ENCODE measurements around the gene BAAT. TPM values are rescaled to one million over a fixed set of nuclear protein-coding genes. Genes with fewer than 3 reads are reported as not detected.

The BAAT gene
- total and polyA plus RNA-seq, 9 of the 15 experiments (the other 6 are each of a cell fraction or from before 2014, with no cell fraction given) = 0.17 to 0.76 (median 0.32) TPM

DNA sequence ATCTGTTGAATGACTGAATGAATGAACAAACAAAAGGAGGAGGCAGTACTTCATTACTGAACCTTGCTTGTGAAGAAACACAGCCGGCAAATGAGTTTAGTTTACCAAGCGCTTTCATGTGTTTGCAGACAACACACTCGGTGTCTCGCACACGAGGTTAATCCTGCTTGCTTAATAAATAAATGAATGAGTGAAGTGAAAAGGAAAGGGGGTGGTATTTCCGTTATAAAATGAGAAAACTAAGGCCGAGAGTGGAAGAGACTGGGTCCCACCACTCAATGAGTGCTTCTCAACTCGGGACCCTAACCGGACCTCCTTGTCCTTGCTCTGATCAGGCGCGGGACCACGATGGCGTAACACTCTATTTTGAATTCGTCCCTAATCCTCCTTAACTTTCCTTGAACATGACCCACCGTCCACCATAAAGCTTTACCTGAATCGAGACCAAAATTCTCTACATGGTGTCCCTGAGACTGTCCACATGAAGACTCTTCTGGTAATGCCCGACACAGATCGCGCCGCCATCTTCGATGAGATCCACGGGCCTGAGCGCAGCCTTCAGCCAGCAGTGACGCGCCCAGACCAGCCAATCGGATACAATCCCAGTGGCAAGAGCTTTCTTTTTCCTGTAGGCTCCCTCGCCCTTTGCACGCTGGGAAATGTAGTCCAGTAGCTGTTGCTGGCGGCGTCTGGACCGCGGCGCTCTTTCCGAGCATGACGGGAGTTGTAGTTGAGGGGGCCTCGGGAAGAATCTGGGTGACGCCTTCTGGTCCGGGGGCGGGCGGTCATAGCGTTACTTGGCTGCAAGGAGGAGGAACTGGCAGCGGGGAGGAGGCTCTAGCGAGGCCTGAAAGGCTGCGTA is 13.5 kb upstream of the BAAT start, which contains the start of the genes MRPL50 and ZNF189 (continued):
- TF ChIP-seq, protein P1, sequence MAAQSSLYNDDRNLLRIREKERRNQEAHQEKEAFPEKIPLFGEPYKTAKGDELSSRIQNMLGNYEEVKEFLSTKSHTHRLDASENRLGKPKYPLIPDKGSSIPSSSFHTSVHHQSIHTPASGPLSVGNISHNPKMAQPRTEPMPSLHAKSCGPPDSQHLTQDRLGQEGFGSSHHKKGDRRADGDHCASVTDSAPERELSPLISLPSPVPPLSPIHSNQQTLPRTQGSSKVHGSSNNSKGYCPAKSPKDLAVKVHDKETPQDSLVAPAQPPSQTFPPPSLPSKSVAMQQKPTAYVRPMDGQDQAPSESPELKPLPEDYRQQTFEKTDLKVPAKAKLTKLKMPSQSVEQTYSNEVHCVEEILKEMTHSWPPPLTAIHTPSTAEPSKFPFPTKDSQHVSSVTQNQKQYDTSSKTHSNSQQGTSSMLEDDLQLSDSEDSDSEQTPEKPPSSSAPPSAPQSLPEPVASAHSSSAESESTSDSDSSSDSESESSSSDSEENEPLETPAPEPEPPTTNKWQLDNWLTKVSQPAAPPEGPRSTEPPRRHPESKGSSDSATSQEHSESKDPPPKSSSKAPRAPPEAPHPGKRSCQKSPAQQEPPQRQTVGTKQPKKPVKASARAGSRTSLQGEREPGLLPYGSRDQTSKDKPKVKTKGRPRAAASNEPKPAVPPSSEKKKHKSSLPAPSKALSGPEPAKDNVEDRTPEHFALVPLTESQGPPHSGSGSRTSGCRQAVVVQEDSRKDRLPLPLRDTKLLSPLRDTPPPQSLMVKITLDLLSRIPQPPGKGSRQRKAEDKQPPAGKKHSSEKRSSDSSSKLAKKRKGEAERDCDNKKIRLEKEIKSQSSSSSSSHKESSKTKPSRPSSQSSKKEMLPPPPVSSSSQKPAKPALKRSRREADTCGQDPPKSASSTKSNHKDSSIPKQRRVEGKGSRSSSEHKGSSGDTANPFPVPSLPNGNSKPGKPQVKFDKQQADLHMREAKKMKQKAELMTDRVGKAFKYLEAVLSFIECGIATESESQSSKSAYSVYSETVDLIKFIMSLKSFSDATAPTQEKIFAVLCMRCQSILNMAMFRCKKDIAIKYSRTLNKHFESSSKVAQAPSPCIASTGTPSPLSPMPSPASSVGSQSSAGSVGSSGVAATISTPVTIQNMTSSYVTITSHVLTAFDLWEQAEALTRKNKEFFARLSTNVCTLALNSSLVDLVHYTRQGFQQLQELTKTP (IDR thresholded peaks at IDR 0.05; ENCODE audit: low read depth in 1 of 2, partially characterized antibody in 2 of 2) = peak; percentile 32 to 96
- TF ChIP-seq SRF (CRISPR knock-in tag; IDR thresholded peaks at IDR 0.05) (no peak), ATF7 (IDR thresholded peaks at IDR 0.05) (peak; percentile 90), FOS (IDR thresholded peaks at IDR 0.05; ENCODE audit: extremely low read depth, insufficient read length) (peak; percentile 26), ZNF79 (CRISPR knock-in tag; IDR thresholded peaks at IDR 0.05; ENCODE audit: low read depth) (no peak), E2F3 (CRISPR knock-in tag; IDR thresholded peaks at IDR 0.05) (no peak), ZNF253 (CRISPR knock-in tag; conservative IDR thresholded peaks at IDR 0.05) (no peak), NR4A1 (CRISPR knock-in tag; IDR thresholded peaks at IDR 0.05) (no peak), NR4A1 (tag; IDR thresholded peaks at IDR 0.05) (0 out of 2 replicates have a peak, but pooled peaks have one; percentile 36), EWSR1 (IDR thresholded peaks at IDR 0.05; ENCODE audit: borderline replicate concordance, low read depth, partially characterized antibody) (no peak), TCF7 (IDR thresholded peaks at IDR 0.05; ENCODE audit: borderline replicate concordance) (no peak), SUPT5H (IDR thresholded peaks at IDR 0.05) (peak; percentile 98), CEBPB (tag; IDR thresholded peaks at IDR 0.05) (peak; percentile 72)
- TF ChIP-seq, protein P2, sequence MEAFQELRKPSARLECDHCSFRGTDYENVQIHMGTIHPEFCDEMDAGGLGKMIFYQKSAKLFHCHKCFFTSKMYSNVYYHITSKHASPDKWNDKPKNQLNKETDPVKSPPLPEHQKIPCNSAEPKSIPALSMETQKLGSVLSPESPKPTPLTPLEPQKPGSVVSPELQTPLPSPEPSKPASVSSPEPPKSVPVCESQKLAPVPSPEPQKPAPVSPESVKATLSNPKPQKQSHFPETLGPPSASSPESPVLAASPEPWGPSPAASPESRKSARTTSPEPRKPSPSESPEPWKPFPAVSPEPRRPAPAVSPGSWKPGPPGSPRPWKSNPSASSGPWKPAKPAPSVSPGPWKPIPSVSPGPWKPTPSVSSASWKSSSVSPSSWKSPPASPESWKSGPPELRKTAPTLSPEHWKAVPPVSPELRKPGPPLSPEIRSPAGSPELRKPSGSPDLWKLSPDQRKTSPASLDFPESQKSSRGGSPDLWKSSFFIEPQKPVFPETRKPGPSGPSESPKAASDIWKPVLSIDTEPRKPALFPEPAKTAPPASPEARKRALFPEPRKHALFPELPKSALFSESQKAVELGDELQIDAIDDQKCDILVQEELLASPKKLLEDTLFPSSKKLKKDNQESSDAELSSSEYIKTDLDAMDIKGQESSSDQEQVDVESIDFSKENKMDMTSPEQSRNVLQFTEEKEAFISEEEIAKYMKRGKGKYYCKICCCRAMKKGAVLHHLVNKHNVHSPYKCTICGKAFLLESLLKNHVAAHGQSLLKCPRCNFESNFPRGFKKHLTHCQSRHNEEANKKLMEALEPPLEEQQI (IDR thresholded peaks at IDR 0.05) = 0 out of 2 replicates have a peak, but pooled peaks have one; percentile 20
- TF ChIP-seq, protein P3, sequence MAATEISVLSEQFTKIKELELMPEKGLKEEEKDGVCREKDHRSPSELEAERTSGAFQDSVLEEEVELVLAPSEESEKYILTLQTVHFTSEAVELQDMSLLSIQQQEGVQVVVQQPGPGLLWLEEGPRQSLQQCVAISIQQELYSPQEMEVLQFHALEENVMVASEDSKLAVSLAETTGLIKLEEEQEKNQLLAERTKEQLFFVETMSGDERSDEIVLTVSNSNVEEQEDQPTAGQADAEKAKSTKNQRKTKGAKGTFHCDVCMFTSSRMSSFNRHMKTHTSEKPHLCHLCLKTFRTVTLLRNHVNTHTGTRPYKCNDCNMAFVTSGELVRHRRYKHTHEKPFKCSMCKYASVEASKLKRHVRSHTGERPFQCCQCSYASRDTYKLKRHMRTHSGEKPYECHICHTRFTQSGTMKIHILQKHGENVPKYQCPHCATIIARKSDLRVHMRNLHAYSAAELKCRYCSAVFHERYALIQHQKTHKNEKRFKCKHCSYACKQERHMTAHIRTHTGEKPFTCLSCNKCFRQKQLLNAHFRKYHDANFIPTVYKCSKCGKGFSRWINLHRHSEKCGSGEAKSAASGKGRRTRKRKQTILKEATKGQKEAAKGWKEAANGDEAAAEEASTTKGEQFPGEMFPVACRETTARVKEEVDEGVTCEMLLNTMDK (IDR thresholded peaks at IDR 0.05; ENCODE audit: borderline replicate concordance, insufficient read depth, low read depth, low read length, poor library complexity, severe bottlenecking) = peak; percentile 27
- TF ChIP-seq, protein P4, sequence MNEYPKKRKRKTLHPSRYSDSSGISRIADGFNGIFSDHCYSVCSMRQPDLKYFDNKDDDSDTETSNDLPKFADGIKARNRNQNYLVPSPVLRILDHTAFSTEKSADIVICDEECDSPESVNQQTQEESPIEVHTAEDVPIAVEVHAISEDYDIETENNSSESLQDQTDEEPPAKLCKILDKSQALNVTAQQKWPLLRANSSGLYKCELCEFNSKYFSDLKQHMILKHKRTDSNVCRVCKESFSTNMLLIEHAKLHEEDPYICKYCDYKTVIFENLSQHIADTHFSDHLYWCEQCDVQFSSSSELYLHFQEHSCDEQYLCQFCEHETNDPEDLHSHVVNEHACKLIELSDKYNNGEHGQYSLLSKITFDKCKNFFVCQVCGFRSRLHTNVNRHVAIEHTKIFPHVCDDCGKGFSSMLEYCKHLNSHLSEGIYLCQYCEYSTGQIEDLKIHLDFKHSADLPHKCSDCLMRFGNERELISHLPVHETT (CRISPR knock-in tag; conservative IDR thresholded peaks at IDR 0.05 in 1 of 2, IDR thresholded peaks at IDR 0.05 in 1 of 2) = 0 out of 4 replicates have a peak, but pooled peaks of 1 of the 2 experiments have one; percentile 43

Data from K562 (cell line).